GM18858 (cell line): Measurements from ENCODE around the gene ZYX.
"Not testable (repeated sequence)": the region's sequence is repeated elsewhere in the genome, so short reads cannot be mapped to it uniquely, and the experiment has no call there.

Experiments
- ATAC-seq: cut with Tn5 transposase; IDR thresholded peaks from one replicate; pipeline ENCODE4 v1.9.1; 2021; ENCODE audit not compliant: unreplicated experiment

The ZYX gene

GRCh38 chr7:143396625-143397556, 15.7 kb downstream of the ZYX start:
- ATAC-seq, result no peak

DNA sequence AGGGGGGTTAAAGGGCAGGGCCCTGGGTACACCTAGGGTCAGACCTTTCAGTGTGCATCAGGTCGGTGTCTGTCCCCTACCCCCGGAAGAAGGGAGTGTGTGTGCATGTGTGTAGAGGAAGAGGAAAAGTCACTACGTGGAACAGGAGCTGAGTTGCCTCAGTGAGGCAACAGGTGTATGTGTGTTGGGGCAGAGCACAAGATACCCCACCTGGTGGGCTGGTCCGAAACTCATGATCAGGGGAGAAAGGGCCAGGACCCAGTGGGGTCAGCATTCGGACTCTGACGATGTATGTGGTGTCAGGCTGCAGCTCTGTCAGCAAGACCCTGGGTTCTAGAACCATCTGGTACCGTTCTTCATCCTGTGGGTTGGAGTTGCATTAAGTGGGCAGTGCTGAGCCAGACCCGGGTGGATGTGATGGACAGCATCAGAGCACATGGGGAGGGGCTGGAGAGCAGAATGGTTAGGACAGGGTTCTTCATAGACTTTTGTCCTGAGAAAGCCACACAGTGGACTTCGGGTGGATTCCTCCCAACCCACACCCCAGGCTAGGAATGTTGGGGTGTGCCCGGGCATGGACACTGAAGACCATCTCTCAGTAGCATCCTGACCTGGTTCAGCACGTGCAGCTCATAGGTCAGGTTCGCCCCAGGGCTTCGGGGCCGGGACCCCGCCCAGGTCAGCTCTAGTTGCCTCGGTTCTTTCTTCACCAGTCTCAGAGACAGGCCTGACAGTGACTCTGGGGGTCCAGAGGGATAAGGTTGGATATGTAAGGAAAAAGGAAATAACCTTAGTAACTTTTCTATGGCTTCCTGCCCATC, 16.8 kb downstream of the ZYX start:
- no peak for ATAC-seq

- ATAC-seq, result no peak
Measured at GRCh38 chr7:143398616-143399015, 17.5 kb downstream of the ZYX start.

DNA sequence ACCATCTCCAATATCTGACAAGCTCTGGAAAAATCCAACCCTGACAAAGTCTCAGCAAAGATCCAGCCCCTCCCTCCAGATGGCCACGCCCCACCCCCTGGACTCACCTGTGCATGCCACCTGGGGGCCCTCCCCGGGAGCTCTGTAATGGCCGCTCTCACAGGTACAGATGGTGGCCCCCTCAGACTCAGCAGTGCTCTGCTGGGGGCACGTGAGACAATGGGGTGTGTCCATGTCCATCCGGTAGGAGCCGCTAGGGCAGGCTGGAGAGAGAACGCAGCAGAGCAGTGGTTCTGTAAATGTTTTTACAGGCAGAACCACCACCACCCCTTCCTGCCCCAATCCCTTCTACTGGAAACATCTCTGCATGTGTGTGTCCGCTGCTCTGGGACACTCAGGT, 18.0 kb downstream of the ZYX start:
- no peak for ATAC-seq

- no peak for ATAC-seq
Measured at GRCh38 chr7:143399642-143400041, 18.5 kb downstream of the ZYX start.

DNA sequence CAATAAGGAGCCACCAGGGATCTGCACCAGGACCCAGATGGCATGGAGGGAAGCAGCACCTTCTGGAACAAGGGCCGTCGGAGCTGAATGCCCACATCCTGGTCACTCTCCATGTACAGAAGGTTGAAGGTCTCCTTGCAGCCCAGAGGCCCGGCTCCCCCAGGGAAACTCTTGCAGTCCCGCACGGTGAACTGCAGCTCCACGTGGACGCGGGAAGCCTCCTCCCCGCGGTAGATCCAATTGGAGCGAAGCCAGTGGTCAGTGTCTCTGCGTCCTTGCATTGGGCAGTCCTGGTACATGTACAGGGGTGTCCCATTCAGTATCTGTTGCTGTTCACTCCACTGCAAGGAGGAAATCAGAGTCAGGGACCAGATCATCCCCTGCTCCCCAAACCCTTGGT, 20.1 kb downstream of the ZYX start:
- ATAC-seq, result no peak

DNA sequence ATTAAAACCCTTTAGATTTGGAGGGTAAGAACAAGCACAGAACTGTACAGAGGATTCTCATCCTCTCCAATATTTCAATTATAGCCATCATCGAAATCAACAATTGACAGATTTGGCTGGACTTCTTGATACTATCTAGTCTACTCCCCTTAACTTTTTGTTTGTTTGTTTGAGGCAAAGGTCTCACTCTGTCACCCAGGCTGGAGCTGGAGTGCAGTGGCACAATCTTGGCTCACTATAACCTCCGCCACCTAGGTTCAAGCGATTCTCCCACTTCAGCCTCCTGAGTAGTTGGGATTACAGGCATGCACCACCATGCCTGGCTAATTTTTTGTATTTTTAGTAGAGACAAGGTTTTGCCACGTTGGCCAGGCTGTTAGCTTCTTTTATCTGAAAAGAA, 21.1 kb downstream of the ZYX start:
- ATAC-seq, result not testable (repeated sequence)

GRCh38 chr7:143405173-143406001, 24.2 kb downstream of the ZYX start:
- ATAC-seq, result no peak

DNA sequence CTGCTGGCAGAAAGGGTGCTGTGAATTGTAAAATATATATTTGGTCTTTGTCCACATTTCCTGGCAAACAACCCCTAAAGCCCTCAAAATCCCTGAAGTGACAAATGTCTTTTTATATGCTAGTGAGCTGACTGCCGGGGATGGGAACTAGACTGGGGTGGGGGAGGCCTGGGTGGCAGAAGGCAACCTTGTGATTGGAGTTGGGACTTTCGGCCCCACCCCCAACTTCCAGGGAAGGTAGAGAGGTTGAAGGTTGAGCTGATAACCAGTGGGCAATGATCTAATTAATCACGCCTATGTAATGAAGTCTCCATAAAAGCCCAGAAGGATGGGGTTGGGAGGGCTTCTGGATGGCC, 24.8 kb downstream of the ZYX start:
- ATAC-seq, result no peak

- no peak for ATAC-seq
Measured at GRCh38 chr7:143407287-143408251, 26.4 kb downstream of the ZYX start.

- ATAC-seq, result no peak
Measured at GRCh38 chr7:143408252-143408685, 27.1 kb downstream of the ZYX start.

- no peak for ATAC-seq
Measured at GRCh38 chr7:143408686-143409561, 27.8 kb downstream of the ZYX start, which contains the start of gene EPHA1. EPHA1 (minus strand) TSS chr7:143408856; CDS start chr7:143408805, 51 bp downstream.

DNA sequence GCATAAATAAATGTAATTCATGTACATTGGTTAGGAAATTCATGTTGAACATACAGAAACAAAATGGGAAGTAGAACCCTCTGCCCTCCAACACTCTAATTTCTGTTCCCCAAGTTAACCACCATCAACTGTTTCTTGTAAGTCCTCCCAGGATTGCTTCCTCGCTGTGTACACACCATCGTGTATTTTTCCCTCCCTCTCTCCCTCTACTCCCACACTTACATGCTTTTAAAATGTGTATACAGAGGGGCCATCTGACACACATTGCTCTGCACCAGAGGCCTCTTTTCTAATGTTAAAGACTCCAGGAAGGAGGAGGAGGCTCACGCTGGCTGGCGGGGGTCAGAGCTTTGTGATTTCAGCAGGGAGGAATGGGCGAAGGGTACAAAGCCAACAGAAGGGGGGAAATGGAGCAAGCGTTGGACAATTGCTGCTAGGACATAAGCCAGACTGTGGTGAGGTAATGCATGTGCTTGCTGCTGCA, 29.4 kb downstream of the ZYX start:
- ATAC-seq, result no peak

DNA sequence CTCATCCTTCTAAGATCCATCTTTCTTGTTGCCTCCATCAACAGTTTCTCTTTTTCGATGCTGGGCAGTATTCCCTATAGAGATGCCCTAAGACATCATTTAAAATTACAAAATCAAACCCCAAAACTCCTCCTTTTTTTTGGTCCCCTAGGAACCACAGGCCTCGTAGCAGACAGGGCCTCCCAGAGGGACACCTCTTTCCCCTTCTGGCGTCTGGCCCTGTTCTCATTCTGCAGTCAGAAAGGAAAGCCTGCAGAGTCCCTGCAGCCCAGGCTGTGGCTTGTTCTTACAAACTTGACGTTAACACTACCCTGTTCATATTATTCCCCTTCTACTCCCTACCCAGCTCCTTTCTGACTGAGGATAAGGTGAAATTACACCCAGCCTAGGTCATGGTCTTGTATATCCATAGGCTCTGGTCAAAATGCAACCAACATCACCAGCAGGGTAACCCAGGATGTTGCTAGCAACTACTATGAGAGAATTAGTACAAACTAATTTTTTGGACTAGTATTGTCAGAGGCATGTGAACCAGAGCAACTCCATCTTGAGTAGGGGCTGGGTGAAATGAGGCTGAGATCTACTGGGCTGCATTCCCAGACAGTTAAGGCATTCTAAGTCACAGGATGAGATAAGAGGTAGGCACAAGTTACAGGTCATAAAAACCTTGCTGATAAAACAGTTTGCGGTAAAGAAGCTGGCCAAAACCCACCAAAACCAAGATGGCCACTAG, 31.0 kb downstream of the ZYX start:
- ATAC-seq, result no peak

DNA sequence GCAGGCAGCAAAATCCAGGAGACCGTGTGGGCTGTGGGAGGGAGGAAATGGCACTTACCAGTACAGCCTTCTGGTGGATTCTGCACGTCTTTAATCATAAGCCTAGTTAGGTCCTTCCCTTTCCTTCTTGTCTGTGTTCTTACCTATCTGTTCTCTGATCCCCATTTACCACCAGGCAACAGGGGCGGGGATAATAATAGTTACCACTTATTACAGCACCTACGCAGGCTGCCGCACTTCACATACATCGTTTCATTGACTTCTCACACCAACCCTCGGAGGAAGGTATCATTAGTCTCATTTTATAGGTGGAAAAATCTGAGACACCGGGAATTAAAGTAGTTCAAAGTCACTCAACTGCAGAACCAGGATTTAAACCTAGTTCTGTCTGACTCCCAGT, 32.0 kb downstream of the ZYX start:
- ATAC-seq, result no peak

DNA sequence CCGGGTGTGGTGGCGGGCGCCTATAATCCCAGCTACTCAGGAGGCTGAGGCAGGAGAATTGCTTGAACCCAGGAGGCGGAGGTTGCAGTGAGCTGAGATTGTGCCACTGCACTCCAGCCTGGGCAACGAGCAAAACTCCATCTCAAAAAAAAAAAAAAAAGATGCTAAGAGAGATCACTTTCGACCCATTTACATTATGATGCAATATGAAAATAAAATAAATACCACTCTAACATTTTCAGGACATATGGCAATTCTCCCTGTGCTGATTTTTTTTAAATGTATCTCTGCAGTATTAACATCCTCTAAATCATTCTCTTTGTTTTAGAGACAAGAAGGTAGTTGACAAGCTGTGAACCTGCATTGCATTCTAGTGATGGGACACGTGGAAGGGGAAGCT, 34.1 kb downstream of the ZYX start:
- ATAC-seq, result not testable (repeated sequence)

DNA sequence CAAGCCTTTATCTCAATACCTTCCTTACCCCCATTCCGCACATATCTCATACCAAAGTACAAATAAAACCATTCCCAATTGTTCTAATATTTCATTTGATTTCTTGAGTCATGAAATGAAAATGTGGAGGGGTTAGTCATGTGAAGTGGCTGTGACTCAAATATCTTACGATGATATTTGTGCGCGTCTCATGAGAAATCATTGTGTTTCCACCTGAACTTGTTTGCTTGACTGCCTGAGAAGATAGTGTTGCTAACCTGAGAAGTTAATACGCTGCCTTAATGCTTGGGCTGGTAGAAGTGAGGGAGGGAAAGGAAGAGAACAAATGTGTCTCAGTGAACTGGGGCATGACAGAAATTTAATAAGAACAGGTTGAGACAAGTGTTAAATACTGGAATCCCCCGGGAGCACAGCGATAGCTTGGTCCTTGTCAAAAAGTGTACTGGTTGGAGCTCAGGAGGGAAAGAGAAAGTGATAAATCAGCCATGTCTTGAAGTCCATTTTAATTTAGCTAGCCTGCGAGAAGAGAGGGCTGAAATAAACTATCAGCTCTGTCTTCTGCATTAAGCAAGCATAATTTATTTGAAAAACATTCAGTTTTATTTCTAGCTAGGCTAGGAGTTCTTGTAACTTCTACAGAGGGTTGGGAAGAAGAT, 34.7 kb downstream of the ZYX start:
- no peak for ATAC-seq
